ENCODE data around the gene ODF2.

DNA sequence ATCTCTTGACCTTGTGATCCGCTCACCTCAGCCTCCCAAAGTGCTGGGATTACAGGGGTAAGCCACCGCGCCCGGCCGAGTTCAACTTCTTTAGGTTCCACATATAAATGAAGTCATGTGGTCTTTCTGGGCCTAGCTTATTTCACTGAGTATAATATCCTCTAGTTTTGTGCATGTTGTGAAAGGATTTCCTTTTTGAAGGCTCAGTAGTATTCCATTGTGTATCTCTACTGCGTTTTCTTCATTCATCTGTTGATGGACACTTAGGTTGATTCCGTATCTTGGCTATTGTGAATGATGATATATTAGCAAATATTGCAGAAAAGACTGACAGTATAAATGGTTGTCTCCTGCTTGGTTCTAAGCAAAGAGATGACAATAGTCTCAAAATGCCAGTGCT is 20.1 kb downstream of the ODF2 start:
- TF ChIP-seq TAF1 (IDR thresholded peaks at IDR 0.05; ENCODE audit: low read depth) (no peak), ZBTB7A (IDR thresholded peaks at IDR 0.05; ENCODE audit: low read depth) (no peak), RAD21 (IDR thresholded peaks at IDR 0.05; ENCODE audit: low read depth) (no peak), EP300 (IDR thresholded peaks at IDR 0.05; ENCODE audit: borderline replicate concordance) (no peak), TCF12 (IDR thresholded peaks at IDR 0.05; ENCODE audit: low read depth) (no peak)
- TF ChIP-seq, protein P1, sequence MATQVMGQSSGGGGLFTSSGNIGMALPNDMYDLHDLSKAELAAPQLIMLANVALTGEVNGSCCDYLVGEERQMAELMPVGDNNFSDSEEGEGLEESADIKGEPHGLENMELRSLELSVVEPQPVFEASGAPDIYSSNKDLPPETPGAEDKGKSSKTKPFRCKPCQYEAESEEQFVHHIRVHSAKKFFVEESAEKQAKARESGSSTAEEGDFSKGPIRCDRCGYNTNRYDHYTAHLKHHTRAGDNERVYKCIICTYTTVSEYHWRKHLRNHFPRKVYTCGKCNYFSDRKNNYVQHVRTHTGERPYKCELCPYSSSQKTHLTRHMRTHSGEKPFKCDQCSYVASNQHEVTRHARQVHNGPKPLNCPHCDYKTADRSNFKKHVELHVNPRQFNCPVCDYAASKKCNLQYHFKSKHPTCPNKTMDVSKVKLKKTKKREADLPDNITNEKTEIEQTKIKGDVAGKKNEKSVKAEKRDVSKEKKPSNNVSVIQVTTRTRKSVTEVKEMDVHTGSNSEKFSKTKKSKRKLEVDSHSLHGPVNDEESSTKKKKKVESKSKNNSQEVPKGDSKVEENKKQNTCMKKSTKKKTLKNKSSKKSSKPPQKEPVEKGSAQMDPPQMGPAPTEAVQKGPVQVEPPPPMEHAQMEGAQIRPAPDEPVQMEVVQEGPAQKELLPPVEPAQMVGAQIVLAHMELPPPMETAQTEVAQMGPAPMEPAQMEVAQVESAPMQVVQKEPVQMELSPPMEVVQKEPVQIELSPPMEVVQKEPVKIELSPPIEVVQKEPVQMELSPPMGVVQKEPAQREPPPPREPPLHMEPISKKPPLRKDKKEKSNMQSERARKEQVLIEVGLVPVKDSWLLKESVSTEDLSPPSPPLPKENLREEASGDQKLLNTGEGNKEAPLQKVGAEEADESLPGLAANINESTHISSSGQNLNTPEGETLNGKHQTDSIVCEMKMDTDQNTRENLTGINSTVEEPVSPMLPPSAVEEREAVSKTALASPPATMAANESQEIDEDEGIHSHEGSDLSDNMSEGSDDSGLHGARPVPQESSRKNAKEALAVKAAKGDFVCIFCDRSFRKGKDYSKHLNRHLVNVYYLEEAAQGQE (IDR thresholded peaks at IDR 0.05; ENCODE audit: low read depth), result no peak
- TF ChIP-seq, protein P2, sequence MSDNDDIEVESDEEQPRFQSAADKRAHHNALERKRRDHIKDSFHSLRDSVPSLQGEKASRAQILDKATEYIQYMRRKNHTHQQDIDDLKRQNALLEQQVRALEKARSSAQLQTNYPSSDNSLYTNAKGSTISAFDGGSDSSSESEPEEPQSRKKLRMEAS (IDR thresholded peaks at IDR 0.05), result no peak
